LNCaP clone FGC (cell line): ENCODE results near the gene FSTL4.

Experiments
- DNase-seq: peaks from one replicate; pipeline ENCODE4 v3.0.0-alpha.2; 2011; ENCODE audit warnings: low read depth
- H3K4me3 ChIP-seq: 2 replicates; pipeline ENCODE4 v1.5.1; 2011; ENCODE audit warnings: mild to moderate bottlenecking, low read depth, low read length, control low read depth
- TF ChIP-seq, protein P1 (sequence below): IDR thresholded peaks from 2 replicates; pipeline ENCODE4 v1.5.1; 2012; ENCODE audit warnings: mild to moderate bottlenecking; ENCODE audit not compliant: control insufficient read depth, insufficient read depth; ENCODE audit errors: extremely low read depth

The FSTL4 gene

DNA sequence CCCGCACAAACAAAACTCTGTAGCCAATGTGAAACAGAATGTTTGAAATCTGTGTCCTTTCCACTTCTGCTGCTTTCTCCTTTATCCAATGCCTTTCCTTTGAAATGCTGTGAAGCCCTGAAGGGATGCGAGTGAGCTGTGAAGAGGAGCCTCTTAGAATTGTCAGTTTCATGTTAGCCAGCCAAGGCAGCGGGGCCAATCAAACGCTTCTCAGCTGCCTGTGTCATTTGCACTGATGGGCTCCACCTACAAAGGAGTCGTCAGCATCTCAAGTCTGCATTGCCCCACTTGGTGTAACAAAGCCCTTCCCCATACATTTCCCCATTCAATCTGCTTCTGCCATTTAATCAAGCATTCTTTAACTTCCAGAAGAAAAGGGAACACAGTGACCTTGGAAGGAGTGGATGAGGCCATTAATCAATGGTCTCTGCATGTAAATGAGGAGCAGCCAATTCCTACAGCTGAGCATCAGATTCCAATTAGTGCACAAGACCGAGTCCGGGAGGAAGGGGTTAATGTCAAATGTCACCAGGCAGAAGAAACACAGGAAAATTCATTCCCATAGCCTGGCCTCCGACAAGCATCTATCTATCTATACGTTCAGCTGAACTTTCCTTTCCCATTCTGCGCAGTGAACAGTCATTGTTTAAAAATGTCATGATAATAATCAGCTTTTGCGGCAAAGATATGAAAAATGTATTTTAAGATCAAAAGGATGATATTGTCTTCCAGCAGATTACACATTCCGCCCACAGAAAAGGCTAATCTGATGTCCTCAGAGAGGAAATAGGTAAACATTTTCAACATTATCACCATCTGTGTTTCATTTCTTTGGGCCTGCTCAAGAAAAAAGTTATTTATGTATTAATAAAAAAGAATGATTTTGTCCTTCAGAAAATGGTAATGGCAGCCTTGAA, 154.6 kb downstream of the FSTL4 start:
- H3K4me3 ChIP-seq: no peak overlapping the region
- TF ChIP-seq, protein P1, sequence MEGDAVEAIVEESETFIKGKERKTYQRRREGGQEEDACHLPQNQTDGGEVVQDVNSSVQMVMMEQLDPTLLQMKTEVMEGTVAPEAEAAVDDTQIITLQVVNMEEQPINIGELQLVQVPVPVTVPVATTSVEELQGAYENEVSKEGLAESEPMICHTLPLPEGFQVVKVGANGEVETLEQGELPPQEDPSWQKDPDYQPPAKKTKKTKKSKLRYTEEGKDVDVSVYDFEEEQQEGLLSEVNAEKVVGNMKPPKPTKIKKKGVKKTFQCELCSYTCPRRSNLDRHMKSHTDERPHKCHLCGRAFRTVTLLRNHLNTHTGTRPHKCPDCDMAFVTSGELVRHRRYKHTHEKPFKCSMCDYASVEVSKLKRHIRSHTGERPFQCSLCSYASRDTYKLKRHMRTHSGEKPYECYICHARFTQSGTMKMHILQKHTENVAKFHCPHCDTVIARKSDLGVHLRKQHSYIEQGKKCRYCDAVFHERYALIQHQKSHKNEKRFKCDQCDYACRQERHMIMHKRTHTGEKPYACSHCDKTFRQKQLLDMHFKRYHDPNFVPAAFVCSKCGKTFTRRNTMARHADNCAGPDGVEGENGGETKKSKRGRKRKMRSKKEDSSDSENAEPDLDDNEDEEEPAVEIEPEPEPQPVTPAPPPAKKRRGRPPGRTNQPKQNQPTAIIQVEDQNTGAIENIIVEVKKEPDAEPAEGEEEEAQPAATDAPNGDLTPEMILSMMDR: no peak
- no peak for DNase-seq

DNA sequence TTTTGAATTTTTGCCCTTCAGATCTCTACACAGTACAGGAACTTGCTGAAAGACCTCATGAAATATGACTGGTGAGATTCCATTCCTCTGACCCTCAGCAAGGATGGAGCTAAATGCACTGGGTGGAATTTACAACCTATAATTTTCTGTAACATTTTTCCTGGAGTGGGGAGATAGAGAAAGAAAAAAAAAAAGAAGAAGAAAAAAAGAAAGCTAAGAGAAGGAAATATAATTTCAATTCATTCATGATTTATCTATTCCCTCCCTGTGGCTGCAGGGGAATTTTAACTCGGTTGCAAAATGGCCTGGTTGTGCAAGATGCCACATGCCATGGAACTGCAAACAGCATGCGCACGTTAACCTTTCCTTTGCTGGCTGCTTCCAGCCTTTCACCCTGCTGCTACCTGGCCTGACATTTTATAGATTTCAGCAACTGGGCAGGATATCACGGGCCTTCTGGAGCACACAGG, 155.4 kb downstream of the FSTL4 start:
- TF ChIP-seq, protein P1: no peak
- no peak overlapping the region for H3K4me3 ChIP-seq
- DNase-seq: no peak

DNA sequence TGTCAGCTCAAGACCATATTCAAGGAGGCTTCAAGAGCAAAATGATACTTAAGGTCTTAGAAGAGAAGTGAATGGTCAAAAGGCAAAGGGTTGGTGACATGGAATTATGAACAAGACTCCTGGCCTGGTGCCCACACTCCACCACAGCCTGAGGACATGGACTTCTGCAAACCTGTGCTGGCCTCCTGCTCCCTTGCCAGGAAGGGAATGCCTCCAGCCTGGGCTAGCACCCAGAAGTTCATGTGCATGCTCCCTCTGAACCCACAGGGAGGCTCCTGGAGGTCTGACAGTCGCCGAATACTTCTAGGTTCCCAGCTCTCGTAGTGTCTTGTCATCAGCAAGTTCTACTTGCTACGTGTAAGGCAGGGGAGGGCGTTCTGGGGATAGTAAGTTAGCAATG, 156.7 kb downstream of the FSTL4 start:
- TF ChIP-seq, protein P1: no peak
- no peak for DNase-seq
- no peak overlapping the region for H3K4me3 ChIP-seq

DNA sequence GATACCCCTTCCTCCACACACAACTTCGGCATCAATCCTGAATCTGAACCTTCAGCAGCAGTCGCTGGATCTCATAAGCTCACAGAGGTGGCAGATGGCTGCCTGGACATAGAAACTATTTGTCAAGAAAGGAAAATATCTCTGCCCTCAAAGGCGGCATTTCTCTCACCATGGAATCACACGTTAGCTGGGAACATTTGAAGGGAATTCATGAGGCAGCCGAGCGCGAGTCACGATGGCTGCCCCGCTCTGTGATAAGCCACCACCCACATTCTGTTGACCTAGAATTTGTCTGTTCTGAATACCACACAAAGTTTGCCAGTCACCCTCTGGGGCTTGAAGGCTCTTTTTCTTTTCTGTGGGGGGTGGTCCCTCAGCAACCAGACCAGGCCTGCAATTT, 157.9 kb downstream of the FSTL4 start:
- H3K4me3 ChIP-seq: no peak overlapping the region
- TF ChIP-seq, protein P1: no peak
- DNase-seq: no peak

DNA sequence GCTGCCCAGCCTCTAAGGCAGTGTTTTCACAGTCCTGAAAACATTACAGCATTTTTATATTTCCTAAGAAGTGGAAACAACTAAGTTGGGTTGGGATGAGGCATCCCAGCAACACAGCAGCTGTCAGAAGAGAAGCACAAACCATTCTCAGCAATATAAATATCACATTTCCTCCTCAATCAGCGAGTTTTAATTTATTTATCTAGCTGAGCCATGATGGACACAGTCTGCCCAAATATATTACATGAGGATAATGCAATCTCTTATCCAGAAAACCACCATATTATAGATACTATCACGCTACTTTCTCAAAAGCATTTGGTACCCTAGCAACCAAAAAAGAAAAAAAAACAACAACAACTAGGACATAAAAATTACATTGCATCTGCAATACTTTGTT, 158.5 kb downstream of the FSTL4 start:
- TF ChIP-seq, protein P1: no peak
- no peak overlapping the region for H3K4me3 ChIP-seq
- DNase-seq: no peak

DNA sequence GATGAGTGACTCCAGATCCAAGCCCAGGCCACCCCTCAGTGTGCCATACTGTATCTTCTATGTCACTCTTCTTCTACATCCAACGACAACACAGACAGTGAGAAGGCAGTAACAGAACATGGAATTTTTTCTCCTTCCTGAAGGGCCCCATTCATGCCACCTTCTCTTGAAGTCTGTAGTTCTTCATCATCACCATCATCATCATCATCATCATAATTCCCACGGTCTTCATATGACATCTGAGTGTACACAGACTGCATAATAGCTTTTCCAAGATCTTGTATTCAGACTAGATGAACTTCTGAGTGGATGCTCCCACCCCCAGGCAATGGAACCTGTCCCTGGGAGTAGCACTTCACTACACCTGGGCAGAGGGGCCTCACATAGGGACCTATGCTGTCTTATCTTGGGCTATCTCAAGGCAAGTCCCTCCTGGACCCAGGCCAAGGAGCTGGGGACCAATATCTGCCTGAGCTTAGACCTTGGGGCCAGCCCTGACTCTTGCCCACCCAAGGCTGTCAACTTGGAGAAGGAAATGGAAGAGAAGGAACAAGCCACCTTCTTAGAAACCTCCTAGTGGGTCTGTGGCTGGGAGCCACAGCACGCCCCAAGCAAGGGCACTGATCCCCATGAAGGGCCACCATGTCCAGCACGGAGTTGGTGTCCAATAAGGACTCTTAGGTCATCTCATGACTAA, 159.1 kb downstream of the FSTL4 start:
- no peak for DNase-seq
- TF ChIP-seq, protein P1: no peak
- no peak overlapping the region for H3K4me3 ChIP-seq

DNA sequence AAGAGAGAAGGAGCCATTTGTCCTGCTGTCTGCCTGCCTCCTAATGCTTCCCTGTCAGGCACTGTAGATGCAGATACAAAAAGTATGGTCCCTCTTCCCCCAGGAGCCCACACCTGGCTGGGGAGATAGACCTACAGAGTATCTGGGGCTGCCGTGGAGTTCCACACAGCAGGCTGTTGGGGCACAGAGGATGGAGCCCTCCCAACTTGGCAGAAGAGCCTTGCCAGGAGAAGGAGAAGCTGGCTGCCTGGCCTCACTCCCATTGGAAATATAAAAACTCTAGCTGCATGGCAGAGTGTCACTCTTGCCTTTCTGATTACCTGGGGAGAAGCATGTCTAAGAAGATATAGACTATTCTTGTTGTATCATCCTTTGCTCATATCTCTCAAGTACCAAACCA, 160.4 kb downstream of the FSTL4 start:
- no peak for DNase-seq
- H3K4me3 ChIP-seq: no peak overlapping the region
- TF ChIP-seq, protein P1: no peak
